ENCODE results near the gene CARD14.
A peak's percentile ranks its signal among the peaks of the same experiment; 100 is the strongest.
"Not testable (repeated sequence)": the region's sequence is repeated elsewhere in the genome, so short reads cannot be mapped to it uniquely, and the experiment has no call there.

The CARD14 gene

DNA sequence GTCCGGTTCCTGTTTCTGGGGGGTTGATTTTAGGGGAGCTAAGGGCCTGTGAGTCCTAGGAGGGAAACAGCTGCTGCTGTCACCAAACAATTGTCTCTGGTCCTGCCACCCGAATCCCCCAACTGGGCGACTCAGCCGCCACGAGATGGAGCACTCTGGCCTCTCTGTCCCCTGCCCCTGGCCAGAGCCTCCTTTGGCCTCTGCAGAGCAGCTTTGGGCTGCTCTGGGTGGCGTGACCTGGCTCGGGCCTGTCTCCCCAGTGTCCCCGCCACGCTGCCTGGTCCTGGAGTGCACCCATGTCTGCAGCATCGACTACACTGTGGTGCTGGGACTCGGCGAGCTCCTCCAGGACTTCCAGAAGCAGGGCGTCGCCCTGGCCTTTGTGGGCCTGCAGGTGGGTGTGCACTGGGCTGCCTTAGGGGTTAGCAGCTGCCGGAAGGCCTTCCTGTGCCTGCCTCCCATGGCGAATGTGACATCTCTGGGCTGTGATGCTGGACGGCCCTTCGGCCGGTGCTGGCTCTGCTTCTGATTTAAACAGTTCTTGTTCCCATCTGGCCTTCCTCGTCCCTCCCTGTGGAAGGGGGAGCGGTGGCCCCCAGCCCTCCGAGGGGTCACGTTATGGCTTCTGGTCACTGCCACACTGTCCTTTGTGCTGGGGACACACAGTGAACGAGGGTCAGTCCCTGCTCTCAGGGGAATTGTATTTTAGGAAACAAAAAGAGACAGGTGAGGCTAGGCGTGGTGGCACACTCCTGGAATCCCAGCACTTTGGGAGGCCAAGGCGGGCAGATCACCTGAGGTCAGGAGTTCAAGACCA, 79.3 kb downstream of the CARD14 start:
- DNase-seq (ENCODE audit: low read depth in 2 of 2): no peak

DNA sequence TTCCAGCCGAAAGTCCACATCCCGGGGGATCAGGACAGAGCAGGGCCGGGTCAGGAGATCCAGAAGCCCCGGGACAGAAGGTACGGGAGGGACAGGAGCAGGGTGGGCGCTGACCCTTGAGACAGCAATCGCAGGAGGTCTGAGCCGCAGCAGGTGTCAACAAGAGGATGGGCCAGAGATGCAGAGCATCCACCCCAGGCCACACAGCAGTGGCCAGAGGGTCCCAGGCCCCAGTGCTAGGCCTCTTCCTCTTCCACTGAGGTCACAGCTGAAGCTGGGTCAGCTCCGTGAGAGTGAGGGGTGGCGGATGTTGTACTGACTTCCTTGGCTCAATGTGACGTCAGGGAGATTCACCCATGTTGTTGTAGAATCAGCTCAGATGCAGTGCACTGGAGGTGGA, 82.1 kb downstream of the CARD14 start:
- DNase-seq (ENCODE audit: low read depth in 2 of 2): no peak

DNA sequence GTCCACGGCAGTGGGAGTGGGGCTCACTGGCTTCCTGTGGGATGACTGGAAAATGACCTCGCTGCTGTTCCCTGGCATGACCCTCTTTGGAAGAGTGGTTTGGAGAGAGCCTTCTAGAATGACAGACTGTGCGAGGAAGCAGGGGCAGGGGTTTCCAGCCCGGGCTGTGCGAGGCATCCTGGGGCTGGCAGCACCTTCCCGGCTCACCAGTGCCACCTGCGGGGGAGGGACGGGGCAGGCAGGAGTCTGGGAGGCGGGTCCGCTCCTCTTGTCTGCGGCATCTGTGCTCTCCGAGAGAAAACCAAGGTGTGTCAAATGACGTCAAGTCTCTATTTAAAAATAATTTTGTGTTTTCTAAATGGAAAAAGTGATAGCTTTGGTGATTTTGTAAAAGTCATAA, 83.0 kb downstream of the CARD14 start:
- peak; percentile 79 to 81 for DNase-seq (ENCODE audit: low read depth in 2 of 2)

DNA sequence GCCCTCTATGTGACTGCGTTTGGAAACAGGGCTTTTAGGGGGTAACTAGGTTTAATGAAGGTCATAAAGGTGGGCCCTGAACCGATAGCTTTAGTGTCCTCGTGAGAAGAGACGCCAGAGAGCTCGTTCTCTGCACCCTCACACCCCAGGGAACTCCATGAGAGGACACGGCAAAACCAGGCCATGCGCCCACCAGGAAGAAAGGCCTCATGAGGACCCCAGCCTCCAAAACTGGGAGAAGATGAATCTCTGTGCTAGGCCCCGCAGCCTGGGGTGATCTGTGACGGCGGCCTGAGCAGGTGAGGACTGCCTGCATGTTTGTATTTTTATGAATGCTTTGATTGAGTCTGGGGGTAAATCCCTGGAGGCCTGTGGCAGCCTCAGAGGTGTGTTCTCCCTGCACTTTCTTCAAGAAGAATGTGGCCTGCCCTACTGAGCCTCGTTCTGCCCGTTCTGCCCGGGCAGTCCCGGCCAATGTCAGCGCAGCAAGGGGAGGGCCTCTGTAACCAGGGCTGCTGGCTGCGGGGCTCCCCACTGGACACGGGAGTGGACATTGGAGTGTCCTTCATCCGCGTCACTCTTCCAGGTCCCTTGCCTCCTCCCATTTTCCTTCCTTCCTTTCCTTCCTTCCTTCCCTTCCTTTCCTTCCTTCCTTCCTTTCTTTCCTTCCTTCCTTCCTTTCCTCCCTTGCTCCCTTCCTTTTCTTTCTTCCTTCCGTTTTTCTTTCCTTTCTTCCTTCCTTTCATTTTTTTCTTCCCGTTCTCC, 84.0 kb downstream of the CARD14 start:
- no peak for DNase-seq (ENCODE audit: low read depth in 2 of 2)

DNA sequence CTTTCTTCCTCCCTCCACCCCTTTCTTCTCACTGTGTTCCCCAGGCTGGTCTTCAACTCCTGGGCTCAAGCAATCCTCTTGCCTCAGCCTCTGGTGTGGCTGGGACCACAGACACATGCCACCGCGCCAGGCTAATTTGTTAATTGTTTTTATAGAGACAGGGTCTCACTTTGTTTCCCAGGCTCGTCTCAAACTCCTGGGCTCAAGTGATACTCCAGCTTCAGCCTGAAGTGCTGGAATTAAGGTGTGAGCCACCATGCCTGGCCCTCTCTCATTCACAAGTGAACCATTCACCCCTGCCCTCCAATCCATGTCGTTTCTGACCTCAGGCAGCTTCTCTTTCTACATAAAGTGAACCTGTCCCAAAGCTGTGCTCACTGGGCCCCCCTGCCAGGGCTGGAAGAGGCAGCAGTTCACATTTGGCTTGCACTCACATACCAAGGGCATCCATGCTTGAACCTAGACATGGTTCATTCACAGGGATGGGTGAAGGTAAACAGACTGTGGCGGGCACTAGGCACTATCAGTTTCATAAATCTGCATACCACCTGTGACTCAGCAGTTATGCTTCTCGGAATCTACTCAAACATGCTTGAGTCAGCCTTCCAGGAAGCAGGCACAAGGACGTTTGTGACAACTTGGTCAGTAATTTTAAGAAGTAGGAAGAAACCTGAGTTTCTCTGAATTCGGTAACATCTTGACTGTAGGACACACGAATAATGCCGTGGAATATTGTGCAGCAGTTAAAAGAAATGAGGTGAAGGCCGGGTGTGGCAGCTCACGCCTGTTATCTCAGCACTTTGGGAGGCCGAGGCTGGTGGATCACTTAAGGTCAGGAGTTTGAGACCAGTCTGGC, 84.8 kb downstream of the CARD14 start:
- DNase-seq (ENCODE audit: low read depth in 2 of 2): peak in 1 of 2 donors; percentile 62

DNA sequence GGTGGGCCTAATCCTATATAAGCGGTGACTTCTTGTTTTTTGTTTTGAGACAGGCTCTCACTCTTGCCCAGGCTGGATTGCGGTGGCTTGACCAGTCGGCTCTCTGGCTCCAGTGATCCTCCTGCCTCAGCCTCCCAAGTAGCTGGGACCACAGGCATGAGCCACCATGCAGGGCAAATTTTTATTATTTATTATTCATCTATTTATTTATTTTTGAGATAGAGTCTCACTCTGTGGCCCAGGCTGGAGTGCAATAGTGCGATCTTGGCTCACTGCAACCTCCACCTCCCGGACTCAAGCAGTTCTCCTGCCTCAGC, 86.2 kb downstream of the CARD14 start:
- DNase-seq (ENCODE audit: low read depth in 2 of 2): no peak

DNA sequence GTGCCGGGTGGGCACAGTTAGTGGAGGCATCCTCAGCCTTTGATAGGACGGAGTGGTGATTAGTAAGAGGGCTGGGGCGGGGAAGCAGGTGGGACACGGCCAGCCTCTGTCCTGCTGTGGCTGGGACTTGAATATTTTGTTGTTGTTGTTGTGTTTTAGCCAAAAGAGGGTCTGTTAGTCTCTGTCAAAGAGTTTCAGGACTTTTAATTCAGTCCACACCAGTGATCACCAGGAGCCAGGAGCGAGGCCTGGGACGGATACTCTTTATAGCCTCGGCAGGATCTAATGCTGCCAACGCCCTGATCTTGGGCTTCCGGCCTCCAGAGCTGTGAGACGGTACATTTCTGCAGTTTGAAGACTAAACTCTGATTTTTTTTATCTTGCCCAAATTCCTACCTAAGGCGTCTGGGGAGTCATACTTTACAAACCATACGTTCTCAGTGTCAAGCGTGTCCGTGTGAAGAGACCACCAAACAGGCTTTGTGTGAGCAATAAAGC, 87.9 kb downstream of the CARD14 start:
- no peak for DNase-seq (ENCODE audit: low read depth in 2 of 2)

DNA sequence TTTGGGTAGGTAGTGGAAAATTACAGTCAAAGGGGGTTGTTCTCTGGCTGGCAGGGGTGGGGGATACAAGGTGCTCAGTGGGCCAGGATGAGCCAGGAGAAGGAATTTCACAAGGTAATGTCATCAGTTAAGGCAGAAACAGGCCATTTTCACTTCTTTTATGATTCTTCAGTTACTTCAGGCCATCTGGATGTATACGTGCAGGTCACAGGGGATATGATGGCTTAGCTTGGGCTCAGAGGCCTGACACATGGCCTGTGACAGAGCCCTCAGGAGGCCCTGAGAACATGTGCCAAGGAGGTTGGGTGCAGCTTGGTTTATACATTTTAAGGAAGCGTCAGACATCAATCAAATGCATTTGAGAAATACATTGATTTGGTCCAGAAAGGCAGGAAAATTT, 88.5 kb downstream of the CARD14 start:
- DNase-seq (ENCODE audit: low read depth in 2 of 2): not testable (repeated sequence)
